ENCODE data around the gene FPGT. TPM values are rescaled to one million over a fixed set of nuclear protein-coding genes. Genes with fewer than 3 reads are reported as not detected.
"Not testable (repeated sequence)": the region's sequence is repeated elsewhere in the genome, so short reads cannot be mapped to it uniquely, and the experiment has no call there.

The FPGT gene
- total RNA-seq, 1 donor from 2014 or later, result 6.5 TPM

DNA sequence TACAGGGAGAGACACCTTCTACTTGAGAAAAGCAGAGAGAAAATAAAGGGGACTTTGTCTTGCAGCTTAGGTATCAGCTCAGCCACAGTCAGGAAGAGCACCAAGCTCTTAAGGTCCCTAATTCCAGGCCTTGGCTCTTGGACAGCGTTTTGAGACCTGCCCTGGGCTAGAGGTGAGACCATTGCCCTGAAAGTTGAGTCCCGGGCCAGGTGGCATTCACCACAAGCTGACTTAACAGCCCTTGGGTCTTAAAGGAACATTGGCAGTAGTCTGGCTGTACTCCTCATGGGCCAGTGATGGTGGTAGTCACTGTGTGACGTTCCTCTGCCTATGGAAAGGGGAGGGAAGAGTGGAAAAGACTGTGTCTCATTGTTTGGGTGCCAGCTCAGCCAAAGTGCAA, 25.4 kb downstream of the FPGT start:
- DNase-seq (ENCODE audit: low spot score), result no peak
- intact Hi-C loops (cut with micrococcal nuclease), result no loop called here
- Mint-ChIP-seq H3K27ac (no peak overlapping the region), H3K27me3 (ENCODE audit: insufficient read depth) (no peaks in the 10 kb centered on the region), H3K36me3 (ENCODE audit: low read depth) (no peaks in the 10 kb centered on the region), H3K4me3 (no peak overlapping the region), H3K9me3 (peaks cover 14% of the 10 kb centered on the region), H3K4me1 (ENCODE audit: low read depth) (no peaks in the 10 kb centered on the region)

GRCh38 chr1:74235153-74235552, 37.1 kb downstream of the FPGT start, which contains the start of gene TNNI3K:
Gene TNNI3K (plus strand): TSS chr1:74235387. CDS start chr1:74235452, 65 bp downstream.
- Mint-ChIP-seq H3K27me3 (ENCODE audit: insufficient read depth) (no peaks in the 10 kb centered on the region), H3K27ac (no peak within 1 kb of the TSS), H3K36me3 (ENCODE audit: low read depth) (no peaks in the 10 kb centered on the region), H3K4me1 (ENCODE audit: low read depth) (no peaks in the 10 kb centered on the region), H3K9me3 (no peaks in the 10 kb centered on the region), H3K4me3 (no peak within 1 kb of the TSS)
- intact Hi-C loops (cut with micrococcal nuclease), result no loop called here
- DNase-seq (ENCODE audit: low spot score), result no peak

DNA sequence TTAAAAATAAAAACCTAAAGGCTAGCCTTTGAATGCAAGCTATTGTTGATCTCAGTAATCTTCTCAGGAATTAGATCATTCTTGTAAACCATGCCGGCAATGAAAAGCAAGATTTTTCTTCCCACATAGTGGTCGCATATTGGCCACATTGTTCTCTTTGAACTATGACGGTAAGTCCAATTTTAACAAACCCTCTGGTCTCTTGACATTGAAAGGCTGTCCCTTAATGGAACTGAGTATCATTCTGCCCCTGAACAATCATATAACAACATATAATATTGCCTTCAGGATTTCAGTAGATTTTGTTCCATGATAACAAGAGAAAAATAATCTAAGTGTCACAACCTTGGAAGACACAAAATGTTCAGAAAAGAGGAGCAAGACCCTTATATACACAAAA, 38.4 kb downstream of the FPGT start:
- H3K27ac Mint-ChIP-seq, result no peak overlapping the region
- DNase-seq (ENCODE audit: low spot score), result no peak
- intact Hi-C loops (cut with micrococcal nuclease), result no loop called here
- H3K36me3 Mint-ChIP-seq (ENCODE audit: low read depth), result no peaks in the 10 kb centered on the region
- no peaks in the 10 kb centered on the region for H3K4me1 Mint-ChIP-seq (ENCODE audit: low read depth)
- no peak overlapping the region for H3K4me3 Mint-ChIP-seq
- H3K9me3 Mint-ChIP-seq, result no peaks in the 10 kb centered on the region
- no peaks in the 10 kb centered on the region for H3K27me3 Mint-ChIP-seq (ENCODE audit: insufficient read depth)

GRCh38 chr1:74237035-74237434, 39.0 kb downstream of the FPGT start:
- H3K27me3 Mint-ChIP-seq (ENCODE audit: insufficient read depth), result no peaks in the 10 kb centered on the region
- no peaks in the 10 kb centered on the region for H3K36me3 Mint-ChIP-seq (ENCODE audit: low read depth)
- H3K4me1 Mint-ChIP-seq (ENCODE audit: low read depth), result no peaks in the 10 kb centered on the region
- DNase-seq (ENCODE audit: low spot score), result no peak
- no peaks in the 10 kb centered on the region for H3K9me3 Mint-ChIP-seq
- no peak overlapping the region for H3K27ac Mint-ChIP-seq
- intact Hi-C loops (cut with micrococcal nuclease), result no loop called here
- no peak overlapping the region for H3K4me3 Mint-ChIP-seq

- Mint-ChIP-seq H3K4me1 (ENCODE audit: low read depth) (no peaks in the 10 kb centered on the region), H3K27ac (no peak overlapping the region), H3K4me3 (no peak overlapping the region), H3K36me3 (ENCODE audit: low read depth) (no peaks in the 10 kb centered on the region), H3K9me3 (no peaks in the 10 kb centered on the region), H3K27me3 (ENCODE audit: insufficient read depth) (no peaks in the 10 kb centered on the region)
- intact Hi-C loops (cut with micrococcal nuclease), result no loop called here
- no peak for DNase-seq (ENCODE audit: low spot score)
These were observed 39.7 kb downstream of the FPGT start for GRCh38 chr1:74237787-74238186.

DNA sequence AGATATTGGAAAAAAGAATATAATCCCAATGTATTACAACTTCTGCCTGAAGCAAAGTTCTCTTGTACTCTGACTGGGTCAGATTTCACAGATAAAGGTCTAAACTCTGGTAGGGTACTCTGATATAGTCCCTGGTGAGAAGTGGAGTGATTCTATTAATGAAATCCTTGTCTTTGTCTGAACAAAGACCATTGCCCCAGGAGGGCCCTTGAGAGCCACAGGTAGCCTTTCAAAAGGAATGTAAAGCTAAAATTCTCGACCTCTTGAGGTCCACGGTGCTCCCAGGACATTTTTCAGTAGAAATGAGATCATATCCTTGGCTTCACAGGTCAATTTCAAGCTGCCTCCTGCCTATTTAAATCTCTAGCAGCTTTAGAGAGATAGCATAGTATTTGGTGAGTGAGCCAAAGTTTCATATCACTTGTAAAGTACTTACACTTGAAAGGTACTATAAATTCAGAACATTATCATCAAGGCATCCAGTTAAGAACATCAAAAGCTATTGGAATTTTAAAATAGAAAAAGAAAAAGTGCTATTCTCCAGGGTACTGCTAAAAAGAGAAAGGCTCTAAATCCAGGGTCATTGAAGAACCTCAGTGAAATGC, 47.2 kb downstream of the FPGT start:
- no peak overlapping the region for H3K27ac Mint-ChIP-seq
- H3K36me3 Mint-ChIP-seq (ENCODE audit: low read depth), result no peaks in the 10 kb centered on the region
- H3K4me3 Mint-ChIP-seq, result no peak overlapping the region
- no peak for DNase-seq (ENCODE audit: low spot score)
- H3K27me3 Mint-ChIP-seq (ENCODE audit: insufficient read depth), result peaks cover 2% of the 10 kb centered on the region
- H3K4me1 Mint-ChIP-seq (ENCODE audit: low read depth), result no peaks in the 10 kb centered on the region
- intact Hi-C loops (cut with micrococcal nuclease), result no loop called here
- no peaks in the 10 kb centered on the region for H3K9me3 Mint-ChIP-seq

DNA sequence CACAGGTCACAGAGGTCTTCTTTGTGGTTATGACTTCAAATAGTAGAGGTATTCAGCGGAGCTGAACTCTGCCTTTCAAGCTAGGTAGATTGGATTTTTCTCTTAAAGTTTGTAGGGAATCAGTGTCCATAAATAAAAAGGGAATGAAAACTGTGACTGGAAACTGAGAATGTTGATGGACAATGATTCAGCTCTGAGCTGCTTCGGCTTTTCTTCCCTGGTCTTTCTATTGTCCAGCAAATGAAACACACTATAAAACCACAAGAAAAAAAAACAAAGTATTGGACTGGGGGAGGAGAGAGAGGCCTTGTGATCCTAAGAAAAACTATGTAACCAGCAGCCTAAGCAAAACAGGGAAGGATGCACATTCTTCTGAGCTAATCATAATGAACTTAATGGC, 48.3 kb downstream of the FPGT start:
- Mint-ChIP-seq H3K27me3 (ENCODE audit: insufficient read depth) (peaks cover 2% of the 10 kb centered on the region), H3K4me1 (ENCODE audit: low read depth) (no peaks in the 10 kb centered on the region), H3K4me3 (no peak overlapping the region), H3K27ac (no peak overlapping the region), H3K9me3 (no peaks in the 10 kb centered on the region), H3K36me3 (ENCODE audit: low read depth) (no peaks in the 10 kb centered on the region)
- intact Hi-C loops (cut with micrococcal nuclease), result no loop called here
- DNase-seq (ENCODE audit: low spot score), result no peak

DNA sequence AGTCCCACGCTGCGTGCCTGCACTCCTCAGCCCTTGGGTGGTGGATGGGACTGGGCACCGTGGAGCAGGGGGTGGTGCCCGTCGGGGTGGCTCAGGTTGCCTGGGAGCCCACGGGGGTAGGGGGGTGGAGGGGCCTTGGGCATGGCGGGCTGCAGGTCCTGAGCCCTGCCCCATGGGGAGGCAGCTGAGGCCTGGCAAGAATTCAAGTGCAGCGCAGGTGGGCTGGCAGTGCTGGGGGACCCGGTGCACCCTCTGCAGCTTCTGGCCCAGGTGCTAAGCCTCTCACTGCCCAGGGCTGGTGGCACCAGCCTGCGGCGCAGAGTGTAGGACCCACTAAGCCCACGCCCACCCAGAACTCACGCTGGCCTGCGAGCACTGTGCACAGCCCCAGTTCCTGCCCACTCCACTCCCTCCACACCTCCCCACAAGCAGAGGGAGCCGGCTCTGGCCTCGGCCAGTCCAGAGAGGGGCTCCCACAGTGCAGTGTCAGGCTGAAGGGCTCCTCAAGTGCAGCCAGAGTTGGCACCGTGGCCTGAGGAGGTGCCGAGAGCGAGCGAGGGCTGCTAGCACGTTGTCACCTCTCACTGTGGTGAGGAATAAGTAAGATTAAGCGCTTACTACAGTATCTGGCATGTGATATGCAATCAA, 50.0 kb downstream of the FPGT start:
- H3K4me1 Mint-ChIP-seq (ENCODE audit: low read depth), result no peaks in the 10 kb centered on the region
- no peak for DNase-seq (ENCODE audit: low spot score)
- intact Hi-C loops (cut with micrococcal nuclease), result no loop called here
- no peaks in the 10 kb centered on the region for H3K36me3 Mint-ChIP-seq (ENCODE audit: low read depth)
- H3K9me3 Mint-ChIP-seq, result no peaks in the 10 kb centered on the region
- H3K4me3 Mint-ChIP-seq, result no peak overlapping the region
- peaks cover 2% of the 10 kb centered on the region for H3K27me3 Mint-ChIP-seq (ENCODE audit: insufficient read depth)
- H3K27ac Mint-ChIP-seq, result no peak overlapping the region

DNA sequence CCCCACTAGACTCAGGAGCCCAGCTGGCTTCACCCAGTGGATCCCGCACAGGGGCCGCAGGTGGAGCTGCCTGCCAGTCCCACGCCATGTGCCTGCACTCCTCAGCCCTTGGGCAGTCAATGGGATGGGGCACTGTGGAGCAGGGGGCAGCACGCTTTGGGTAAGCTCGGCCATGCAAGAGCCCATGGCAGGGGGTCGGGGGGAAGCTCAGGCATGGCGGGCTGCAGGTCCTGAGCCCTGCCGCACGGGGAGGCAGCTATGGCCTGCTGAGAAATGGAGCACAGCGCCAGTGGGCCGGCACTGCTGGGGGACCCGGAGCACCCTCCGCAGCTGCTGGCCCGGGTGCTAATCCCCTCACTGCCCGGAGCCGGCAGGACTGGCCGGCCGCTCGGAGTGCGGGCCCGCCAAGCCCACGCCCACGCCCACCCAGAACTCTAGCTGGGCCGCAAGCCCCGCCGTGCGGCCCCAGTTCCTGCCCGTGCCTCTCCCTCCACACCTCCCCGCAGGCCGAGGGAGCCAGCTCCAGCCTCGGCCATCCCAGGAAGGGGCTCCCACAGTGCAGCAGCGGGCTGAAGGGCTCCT, 55.3 kb downstream of the FPGT start:
- H3K36me3 Mint-ChIP-seq (ENCODE audit: low read depth); H3K4me1 Mint-ChIP-seq (ENCODE audit: low read depth); DNase-seq (ENCODE audit: low spot score); H3K27me3 Mint-ChIP-seq (ENCODE audit: insufficient read depth); H3K4me3 Mint-ChIP-seq; H3K9me3 Mint-ChIP-seq; H3K27ac Mint-ChIP-seq; intact Hi-C loops (cut with micrococcal nuclease): not testable (repeated sequence)

Other genes starting within 250 kb of the FPGT start
- gene LRRIQ3, start 66 bp upstream of the FPGT start, total RNA-seq, result 0.31 and 0.49 TPM in 2 replicates
- gene TNNI3K, start 37.1 kb downstream of the FPGT start, total RNA-seq, result not detected in 2 replicates

Measured in activated T-helper 1 cell treated with anti-CD3 and anti-CD28 coated beads, Interleukin-12 subunit alpha, Interleukin-12 subunit beta, Interleukin-2, Interleukin-4 antibody, amounts not matched to agents 30 ng/mL and 10 ng/mL and 1 ng/mL, durations not matched to agents 14 hours and 24 hours and 36 hours (primary cell).